CD14-positive monocyte (primary cell): ENCODE results near the gene SPTBN2. TPM values are rescaled to one million over a fixed set of nuclear protein-coding genes. Genes with fewer than 3 reads are reported as not detected.

Source experiments
- DNase-seq, 3 donors: peaks; one replicate each; pipeline ENCODE4 v3.0.0-alpha.2; 2011 to 2022
- H2AFZ ChIP-seq: 2 replicates; pipeline ENCODE4 v1.6.0; 2012; ENCODE audit warnings: mild to moderate bottlenecking, low read depth, low read length, inconsistent platforms; ENCODE audit not compliant: insufficient read depth, poor library complexity, severe bottlenecking
- H3K27ac ChIP-seq, 2 donors: 1 replicate in 1 of 2; 2 replicates in 1 of 2; pipeline ENCODE4 v1.5.1; 2012 to 2013; ENCODE audit warnings: low read length in 2 of 2, control low read depth in 1 of 2, inconsistent platforms in 1 of 2, low read depth in 1 of 2, mild to moderate bottlenecking in 1 of 2
- H3K27me3 ChIP-seq, 2 donors: one replicate each; pipeline versions ENCODE4 v1.6.0 to v1.6.1; 2011 to 2013; ENCODE audit warnings: low read length in 2 of 2; ENCODE audit not compliant: control insufficient read depth in 2 of 2, insufficient read depth in 2 of 2
- H3K36me3 ChIP-seq, 2 donors: replicated peaks in 1 of 2; 1 replicate in 1 of 2; 2 replicates in 1 of 2; pipeline versions ENCODE4 v1.5.1 to v1.6.1; 2012 to 2013; ENCODE audit warnings: low read length in 2 of 2, control low read depth in 1 of 2, inconsistent platforms in 1 of 2, mild to moderate bottlenecking in 1 of 2; ENCODE audit not compliant: insufficient read depth in 2 of 2, control insufficient read depth in 1 of 2
- H3K4me1 ChIP-seq, 2 donors: 1 replicate in 1 of 2; 2 replicates in 1 of 2; pipeline versions ENCODE4 v1.5.1 to v1.6.1; 2012 to 2013; ENCODE audit warnings: low read length in 2 of 2, control low read depth in 1 of 2, inconsistent platforms in 1 of 2, mild to moderate bottlenecking in 1 of 2, moderate library complexity in 1 of 2; ENCODE audit not compliant: insufficient read depth in 2 of 2, control insufficient read depth in 1 of 2
- H3K4me2 ChIP-seq: replicated peaks from 2 replicates; pipeline ENCODE3; 2012; ENCODE audit warnings: low read length, moderate library complexity, mild to moderate bottlenecking; ENCODE audit not compliant: poor library complexity, severe bottlenecking; ENCODE audit errors: extremely low read depth
- H3K4me3 ChIP-seq, 3 experiments: fragments of 200-600 bp in 1 of 3; sonication (generic) in 1 of 3; replicated peaks in 1 of 3; 1 replicate in 2 of 3; 2 replicates in 1 of 3; pipeline ENCODE4 v1.5.1; 2011 to 2013; ENCODE audit warnings: low read length in 3 of 3, mild to moderate bottlenecking in 3 of 3, control low read depth in 2 of 3, low read depth in 2 of 3, inconsistent platforms in 1 of 3, moderate library complexity in 1 of 3
- H3K79me2 ChIP-seq: 2 replicates; pipeline ENCODE4 v1.6.0; 2012; ENCODE audit warnings: mild to moderate bottlenecking, control low read depth, inconsistent platforms, low read length, moderate library complexity; ENCODE audit not compliant: insufficient read depth
- H3K9ac ChIP-seq: 2 replicates; pipeline ENCODE4 v1.6.0; 2017; ENCODE audit warnings: low read length, mild to moderate bottlenecking; ENCODE audit not compliant: insufficient read depth, poor library complexity, severe bottlenecking
- H3K9me3 ChIP-seq, 2 donors: replicated peaks in 1 of 2; 1 replicate in 1 of 2; 2 replicates in 1 of 2; pipeline versions ENCODE4 v1.5.1 to v1.6.1; 2012 to 2013; ENCODE audit warnings: low read length in 2 of 2, control low read depth in 1 of 2; ENCODE audit not compliant: control insufficient read depth in 1 of 2, insufficient read depth in 1 of 2
- H4K20me1 ChIP-seq: 2 replicates; pipeline ENCODE4 v1.6.0; 2012; ENCODE audit warnings: mild to moderate bottlenecking, low read length, control low read depth, moderate library complexity; ENCODE audit not compliant: insufficient read depth
- H3K27ac Mint-ChIP-seq, 7 donors: one replicate each; pipeline ENCODE4 v1.8.0; 2020; ENCODE audit warnings: mild to moderate bottlenecking in 7 of 7, mixed read lengths in 7 of 7, moderate library complexity in 6 of 7, inconsistent platforms in 2 of 7
- H3K27me3 Mint-ChIP-seq, 3 donors: one replicate each; pipeline ENCODE4 v1.8.0; 2021 to 2022; ENCODE audit warnings: low read depth in 3 of 3, mild to moderate bottlenecking in 3 of 3, mixed read lengths in 3 of 3, moderate library complexity in 3 of 3, inconsistent platforms in 1 of 3
- H3K36me3 Mint-ChIP-seq, 2 donors: one replicate each; pipeline ENCODE4 v1.8.0; 2020; ENCODE audit warnings: mixed read lengths in 2 of 2, inconsistent platforms in 1 of 2, mild to moderate bottlenecking in 1 of 2
- H3K4me1 Mint-ChIP-seq: one replicate; pipeline ENCODE4 v1.8.0; 2020; ENCODE audit warnings: mild to moderate bottlenecking, mixed read lengths
- H3K4me3 Mint-ChIP-seq, 2 donors: one replicate each; pipeline ENCODE4 v1.8.0; 2020; ENCODE audit warnings: mild to moderate bottlenecking in 2 of 2, mixed read lengths in 2 of 2, moderate library complexity in 1 of 2
- H3K9me3 Mint-ChIP-seq, 7 donors: one replicate each; pipeline ENCODE4 v1.8.0; 2020 to 2022; ENCODE audit warnings: mixed read lengths in 7 of 7, mild to moderate bottlenecking in 6 of 7, moderate library complexity in 6 of 7, inconsistent platforms in 2 of 7
- CTCF ChIP-seq: fragments of 200-600 bp; IDR thresholded peaks from one replicate; pipeline ENCODE4 v1.8.0; 2022; ENCODE audit warnings: antibody characterized with exemption, mild to moderate bottlenecking
- WGBS: methylation state at CpG from one replicate; pipeline ENCODE4 v1.1.5; 2013; ENCODE audit warnings: missing lambda C conversion rate; ENCODE audit not compliant: insufficient coverage; 5-methylcytosine and 5-hydroxymethylcytosine counted together
- intact Hi-C, 2 donors: fragments of 100-400 bp; cut with micrococcal nuclease; formaldehyde crosslinking; loops; one replicate each; pipeline versions ENCODE4 v1.15.0 to v1.15.1; 2023
- polyA plus RNA-seq, 3 donors: library from polyadenylated mRNA; depleted of rRNA in 1 of 3; unstranded in 2 of 3; stranded (reverse) in 1 of 3; fragments of 300-500 nt in 2 of 3; fragments of >200 nt in 1 of 3; fragmentation: Illumina TruSeq in 2 of 3; gene quantifications; 1 replicate in 2 of 3; 2 replicates in 1 of 3; pipeline ENCODE4 v1.2.3, GENCODE V29; 2012 to 2021

The SPTBN2 gene
- polyA plus RNA-seq, 3 donors = not detected

GRCh38 chr11:66692446-66692845 lies 36.6 kb downstream of the SPTBN2 start:
- Mint-ChIP-seq H3K4me1 (peaks cover 2% of the 10 kb centered on the region), H3K4me3 (no peak overlapping the region), H3K36me3 (no peaks in the 10 kb centered on the region), H3K27me3 (peaks cover 0 to 8% (median 1%) of the 10 kb centered on the region in 3 donors), H3K9me3 (no peaks in the 10 kb centered on the region), H3K27ac (no peak overlapping the region)
- Histone ChIP-seq H2AFZ (no peak overlapping the region), H3K36me3 (no peaks in the 10 kb centered on the region), H3K4me1 (no peaks in the 10 kb centered on the region), H3K27ac (no peak overlapping the region), H3K4me3 (no peak overlapping the region), H3K9ac (no peak overlapping the region), H4K20me1 (no peaks in the 10 kb centered on the region), H3K79me2 (no peaks in the 10 kb centered on the region), H3K4me2 (no peak overlapping the region), H3K27me3 (no peaks in the 10 kb centered on the region), H3K9me3 (no peaks in the 10 kb centered on the region)
- WGBS = 96% methylated on average over 16 of the region's 18 CpGs
- DNase-seq = no peak
- no peak for TF ChIP-seq CTCF
- intact Hi-C loops = loop anchor here in 1 of 2 donors (10.0 kb wide), 1 partner anchor 282 kb away; the partner anchor contains the start of gene C11orf86

DNA sequence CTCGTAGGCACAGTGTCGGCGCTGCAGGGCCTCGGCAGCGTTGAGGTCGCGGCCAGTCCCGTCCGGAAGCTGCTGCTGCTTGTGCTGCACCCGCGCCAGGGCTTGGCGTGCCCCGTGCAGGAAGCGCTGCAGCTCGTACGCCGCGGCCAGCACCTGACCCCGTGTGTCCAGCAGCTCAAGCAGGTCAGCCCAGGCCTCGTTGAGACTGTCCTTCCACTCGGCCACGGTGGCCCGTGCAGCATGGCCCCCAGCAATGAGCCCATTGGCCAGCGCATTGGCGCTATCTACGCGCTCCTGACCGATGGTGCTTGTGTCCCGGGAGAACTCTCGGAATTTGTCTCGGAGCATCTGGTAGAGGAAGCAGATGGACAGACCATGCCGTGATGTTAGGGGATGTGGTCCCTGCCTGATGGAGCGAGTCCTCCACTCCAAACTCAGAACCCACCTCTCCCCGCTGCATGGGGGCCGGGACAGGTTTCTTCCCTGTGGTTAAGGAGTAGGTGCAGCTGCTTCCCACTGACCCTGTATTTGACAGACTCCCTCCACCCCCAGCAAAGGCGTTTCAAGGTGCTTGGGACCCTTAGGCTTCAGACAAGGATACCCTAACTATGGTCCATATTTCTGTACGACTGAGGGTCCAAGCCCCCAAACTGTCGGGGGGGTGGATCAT lies 37.6 kb downstream of the SPTBN2 start:
- no peak for TF ChIP-seq CTCF
- Histone ChIP-seq H3K9me3 (no peaks in the 10 kb centered on the region), H4K20me1 (no peaks in the 10 kb centered on the region), H3K36me3 (no peaks in the 10 kb centered on the region), H2AFZ (no peak overlapping the region), H3K4me1 (no peaks in the 10 kb centered on the region), H3K79me2 (no peaks in the 10 kb centered on the region), H3K27ac (no peak overlapping the region), H3K9ac (no peak overlapping the region), H3K4me3 (no peak overlapping the region), H3K4me2 (no peak overlapping the region), H3K27me3 (no peaks in the 10 kb centered on the region)
- H3K4me1 Mint-ChIP-seq = peaks cover 2% of the 10 kb centered on the region
- H3K36me3 Mint-ChIP-seq = no peaks in the 10 kb centered on the region
- peaks cover 0 to 6% (median 1%) of the 10 kb centered on the region in 3 donors for H3K27me3 Mint-ChIP-seq
- no peaks in the 10 kb centered on the region for H3K9me3 Mint-ChIP-seq
- H3K4me3 Mint-ChIP-seq = no peak overlapping the region
- intact Hi-C loops = loop anchor here in 1 of 2 donors (10.0 kb wide), 1 partner anchor 283 kb away; the partner anchor contains the start of gene C11orf86
- no peak overlapping the region for H3K27ac Mint-ChIP-seq
- 97% methylated on average over 30 of the region's 38 CpGs for WGBS
- DNase-seq = no peak
